Thoracic aorta (tissue), 2 donors: ENCODE data around the gene B4GALT1. TPM values are rescaled to one million over a fixed set of nuclear protein-coding genes. Genes with fewer than 3 reads are reported as not detected.
A peak's percentile ranks its signal among the peaks of the same experiment; 100 is the strongest.

Experiments used
- ATAC-seq: fragments of 150-250 bp; one replicate; pipeline ENCODE4 v1.8.0; 2017; ENCODE audit warnings: low read depth; ENCODE audit not compliant: insufficient number of reproducible peaks, low FRiP score
- DNase-seq: peaks from one replicate; pipeline ENCODE4 v3.0.0-alpha.2; 2020; ENCODE audit warnings: low spot score
- H3K27ac ChIP-seq, 2 donors: fragments of 200-600 bp; sonication (generic); 1 replicate in 1 of 2; 2 replicates in 1 of 2; pipeline ENCODE4 v1.5.1; 2016; ENCODE audit warnings: mild to moderate bottlenecking in 2 of 2, moderate library complexity in 2 of 2
- H3K27me3 ChIP-seq: fragments of 200-600 bp; sonication (generic); replicated peaks from 2 replicates; pipeline ENCODE4 v1.6.0; 2016; ENCODE audit warnings: mild to moderate bottlenecking; ENCODE audit not compliant: insufficient read depth
- H3K36me3 ChIP-seq: fragments of 200-600 bp; sonication (generic); one replicate; pipeline ENCODE4 v1.5.1; 2016
- H3K4me1 ChIP-seq, 2 donors: fragments of 200-600 bp; sonication (generic); 1 replicate in 1 of 2; 2 replicates in 1 of 2; pipeline versions ENCODE4 v1.5.1 to v1.6.0; 2016; ENCODE audit warnings: low read depth in 2 of 2, mild to moderate bottlenecking in 1 of 2; ENCODE audit not compliant: control insufficient read depth in 1 of 2
- H3K4me3 ChIP-seq: fragments of 200-600 bp; sonication (generic); 2 replicates; pipeline ENCODE4 v1.5.1; 2016; ENCODE audit warnings: mild to moderate bottlenecking
- H3K9me3 ChIP-seq: fragments of 200-600 bp; sonication (generic); 2 replicates; pipeline ENCODE4 v1.5.1; 2016
- CTCF ChIP-seq: fragments of 200-600 bp; sonication (generic); IDR thresholded peaks from one replicate; pipeline ENCODE4 v1.5.1; 2019; ENCODE audit warnings: antibody characterized with exemption
- total RNA-seq, 2 donors: library from RNA; depleted of rRNA; stranded (reverse); fragments of >200 nt; gene quantifications; one replicate each; pipeline versions ENCODE4 v1.1.0 to v1.2.3, GENCODE V29; 2016

The B4GALT1 gene
- total RNA-seq, 2 donors from 2014 or later = 59.4 to 86.6 TPM

GRCh38 chr9:33140401-33141360 lies 26.5 kb downstream of the B4GALT1 start:
- no peak for TF ChIP-seq CTCF
- peaks cover 78 to 95% of the 10 kb centered on the region in 2 donors for H3K4me1 ChIP-seq
- H3K27ac ChIP-seq = peak overlapping the region; percentile 66 to 68
- no peaks in the 10 kb centered on the region for H3K9me3 ChIP-seq
- DNase-seq (no peak), ATAC-seq (no peak)
- no peaks in the 10 kb centered on the region for H3K36me3 ChIP-seq
- H3K4me3 ChIP-seq = no peak overlapping the region
- no peaks in the 10 kb centered on the region for H3K27me3 ChIP-seq

- H3K4me3 ChIP-seq = peak overlapping the region; percentile 1
- H3K4me1 ChIP-seq = peaks cover 67 to 93% of the 10 kb centered on the region in 2 donors
- H3K9me3 ChIP-seq = no peaks in the 10 kb centered on the region
- no peak for TF ChIP-seq CTCF
- DNase-seq (no peak), ATAC-seq (no peak)
- no peaks in the 10 kb centered on the region for H3K27me3 ChIP-seq
- peaks cover 5% of the 10 kb centered on the region for H3K36me3 ChIP-seq
- peak overlapping the region; percentile 66 to 68 for H3K27ac ChIP-seq
Measured at GRCh38 chr9:33139421-33140228, 27.5 kb downstream of the B4GALT1 start.

- no peaks in the 10 kb centered on the region for H3K9me3 ChIP-seq
- no peak overlapping the region for H3K4me3 ChIP-seq
- H3K36me3 ChIP-seq = peaks cover 6% of the 10 kb centered on the region
- DNase-seq (no peak), ATAC-seq (no peak)
- no peak for TF ChIP-seq CTCF
- no peaks in the 10 kb centered on the region for H3K27me3 ChIP-seq
- peak overlapping the region; percentile 66 to 68 for H3K27ac ChIP-seq
- H3K4me1 ChIP-seq = peaks cover 61 to 85% of the 10 kb centered on the region in 2 donors
Measured at GRCh38 chr9:33138768-33139167, 28.4 kb downstream of the B4GALT1 start.

- no peaks in the 10 kb centered on the region for H3K9me3 ChIP-seq
- H3K36me3 ChIP-seq = peaks cover 15% of the 10 kb centered on the region
- ATAC-seq = no peak
- no peak for TF ChIP-seq CTCF
- H3K4me1 ChIP-seq = peaks cover 52 to 75% of the 10 kb centered on the region in 2 donors
- no peak for DNase-seq
- no peak overlapping the region for H3K4me3 ChIP-seq
- H3K27me3 ChIP-seq = no peaks in the 10 kb centered on the region
- no peak overlapping the region for H3K27ac ChIP-seq
Measured at GRCh38 chr9:33137781-33138264, 29.3 kb downstream of the B4GALT1 start.
